HG03520 (cell line): ENCODE results near the gene ST3GAL5.
"Not testable (repeated sequence)": the region's sequence is repeated elsewhere in the genome, so short reads cannot be mapped to it uniquely, and the experiment has no call there.

Experiments
- ATAC-seq: cut with Tn5 transposase; IDR thresholded peaks from one replicate; pipeline ENCODE4 v1.9.1; 2021; ENCODE audit warnings: mild to moderate bottlenecking, moderate library complexity; ENCODE audit not compliant: unreplicated experiment

The ST3GAL5 gene

GRCh38 chr2:85894554-85895278 lies 5.9 kb upstream of the ST3GAL5 start:
- not testable (repeated sequence) for ATAC-seq

- no peak for ATAC-seq
Measured at GRCh38 chr2:85893428-85894258, 4.9 kb upstream of the ST3GAL5 start.

GRCh38 chr2:85892216-85892944 lies 3.6 kb upstream of the ST3GAL5 start:
- no peak for ATAC-seq

- ATAC-seq, result no peak
Measured at GRCh38 chr2:85890522-85891176, 1.9 kb upstream of the ST3GAL5 start.

GRCh38 chr2:85889627-85890281 lies 964 bp upstream of the ST3GAL5 start:
- no peak for ATAC-seq

- no peak for ATAC-seq
Measured at GRCh38 chr2:85888020-85888683, 638 bp downstream of the ST3GAL5 start.

- no peak for ATAC-seq
Measured at GRCh38 chr2:85887566-85888019, 1.2 kb downstream of the ST3GAL5 start.

GRCh38 chr2:85886590-85886989 lies 2.2 kb downstream of the ST3GAL5 start:
- no peak for ATAC-seq

- ATAC-seq, result no peak
Measured at GRCh38 chr2:85886141-85886540, 2.6 kb downstream of the ST3GAL5 start.

- not testable (repeated sequence) for ATAC-seq
Measured at GRCh38 chr2:85881781-85882180, 7.0 kb downstream of the ST3GAL5 start.

GRCh38 chr2:85880716-85881328 lies 8.0 kb downstream of the ST3GAL5 start:
- not testable (repeated sequence) for ATAC-seq

GRCh38 chr2:85878719-85879370 lies 9.9 kb downstream of the ST3GAL5 start:
- no peak for ATAC-seq

- no peak for ATAC-seq
Measured at GRCh38 chr2:85875350-85876050, 13.3 kb downstream of the ST3GAL5 start.

- ATAC-seq, result no peak
Measured at GRCh38 chr2:85873679-85874078, 15.1 kb downstream of the ST3GAL5 start.

GRCh38 chr2:85872536-85873161 lies 16.1 kb downstream of the ST3GAL5 start:
- no peak for ATAC-seq

- ATAC-seq, result no peak
Measured at GRCh38 chr2:85871494-85872164, 17.2 kb downstream of the ST3GAL5 start.

GRCh38 chr2:85868822-85869221 lies 20.0 kb downstream of the ST3GAL5 start:
- ATAC-seq, result no peak
